Stomach (tissue), 4 donors: Measurements from ENCODE around the gene EPS8L2.

ENCODE experiments used
- POLR2AphosphoS5 ChIP-seq, 3 donors: sonication (generic); formaldehyde crosslinking; IDR thresholded peaks; one replicate each; pipeline ENCODE4 v1.6.1; 2016; ENCODE audit warnings: antibody characterized with exemption in 3 of 3
- TF ChIP-seq, protein P1 (sequence below), 7 experiments: fragments of 450-650 bp in 4 of 7; fragments of 200-600 bp in 3 of 7; sonication (generic) in 3 of 7; IDR thresholded peaks; one replicate each; pipeline ENCODE4 v1.5.1; 2016 to 2019; ENCODE audit warnings: antibody characterized with exemption in 7 of 7, control low read depth in 2 of 7, mild to moderate bottlenecking in 1 of 7

DNA sequence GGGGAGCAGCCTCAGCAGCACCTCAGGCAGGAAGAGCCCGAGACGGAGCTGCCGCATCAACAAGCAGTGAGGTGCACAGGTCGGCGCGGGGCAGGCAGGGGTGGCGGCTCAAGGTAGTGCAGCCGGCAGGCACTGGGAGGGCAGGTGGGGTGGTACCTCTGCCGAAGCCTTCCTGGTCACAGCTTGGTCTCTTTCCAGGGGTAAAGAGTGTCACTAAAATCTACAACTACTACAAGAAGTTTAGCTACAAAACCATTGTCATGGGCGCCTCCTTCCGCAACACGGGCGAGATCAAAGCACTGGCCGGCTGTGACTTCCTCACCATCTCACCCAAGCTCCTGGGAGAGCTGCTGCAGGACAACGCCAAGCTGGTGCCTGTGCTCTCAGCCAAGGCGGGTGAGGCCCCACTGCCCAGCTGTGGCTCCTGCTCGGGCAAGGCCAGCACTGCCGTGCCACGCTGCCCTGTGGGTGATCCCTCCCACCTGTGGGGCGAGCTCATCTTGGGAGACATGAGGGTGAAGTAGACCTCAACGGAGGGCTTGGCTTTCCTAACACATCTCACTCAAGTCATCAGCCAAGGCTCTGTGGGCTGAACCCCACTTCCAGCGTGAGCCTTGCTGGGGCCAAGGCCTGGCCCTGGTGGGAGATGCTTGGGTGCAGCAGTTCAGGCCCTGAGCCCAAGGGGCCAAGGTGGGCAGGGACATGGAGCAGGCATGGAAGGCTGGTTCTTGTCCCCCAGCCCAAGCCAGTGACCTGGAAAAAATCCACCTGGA is 57.7 kb downstream of the EPS8L2 start:
- TF ChIP-seq, protein P1, sequence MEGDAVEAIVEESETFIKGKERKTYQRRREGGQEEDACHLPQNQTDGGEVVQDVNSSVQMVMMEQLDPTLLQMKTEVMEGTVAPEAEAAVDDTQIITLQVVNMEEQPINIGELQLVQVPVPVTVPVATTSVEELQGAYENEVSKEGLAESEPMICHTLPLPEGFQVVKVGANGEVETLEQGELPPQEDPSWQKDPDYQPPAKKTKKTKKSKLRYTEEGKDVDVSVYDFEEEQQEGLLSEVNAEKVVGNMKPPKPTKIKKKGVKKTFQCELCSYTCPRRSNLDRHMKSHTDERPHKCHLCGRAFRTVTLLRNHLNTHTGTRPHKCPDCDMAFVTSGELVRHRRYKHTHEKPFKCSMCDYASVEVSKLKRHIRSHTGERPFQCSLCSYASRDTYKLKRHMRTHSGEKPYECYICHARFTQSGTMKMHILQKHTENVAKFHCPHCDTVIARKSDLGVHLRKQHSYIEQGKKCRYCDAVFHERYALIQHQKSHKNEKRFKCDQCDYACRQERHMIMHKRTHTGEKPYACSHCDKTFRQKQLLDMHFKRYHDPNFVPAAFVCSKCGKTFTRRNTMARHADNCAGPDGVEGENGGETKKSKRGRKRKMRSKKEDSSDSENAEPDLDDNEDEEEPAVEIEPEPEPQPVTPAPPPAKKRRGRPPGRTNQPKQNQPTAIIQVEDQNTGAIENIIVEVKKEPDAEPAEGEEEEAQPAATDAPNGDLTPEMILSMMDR (IDR thresholded peaks at IDR 0.05): no peak
- no peak for TF ChIP-seq POLR2AphosphoS5 (IDR thresholded peaks at IDR 0.05)
